Gastrocnemius medialis (tissue), 4 donors: Measurements from ENCODE around the gene ID2. TPM values are rescaled to one million over a fixed set of nuclear protein-coding genes. Genes with fewer than 3 reads are reported as not detected.

Experiments used
- ATAC-seq, 2 donors: fragments of 150-250 bp; one replicate each; pipeline ENCODE4 v1.9.1; 2016
- DNase-seq, 2 donors: peaks; one replicate each; pipeline ENCODE4 v3.0.0-alpha.2; 2019
- H3K27ac ChIP-seq, 4 donors: fragments of 200-600 bp; sonication (generic); 1 replicate in 1 of 4; 2 replicates in 3 of 4; pipeline ENCODE4 v1.5.1; 2016 to 2018; ENCODE audit warnings: mild to moderate bottlenecking in 2 of 4, moderate library complexity in 1 of 4
- H3K27me3 ChIP-seq, 3 donors: fragments of 200-600 bp; sonication (generic) in 2 of 3; 1 replicate in 1 of 3; 2 replicates in 2 of 3; pipeline versions ENCODE4 v1.5.1 to v1.6.0; 2016 to 2019; ENCODE audit warnings: mild to moderate bottlenecking in 1 of 3, moderate library complexity in 1 of 3
- H3K36me3 ChIP-seq, 2 donors: fragments of 200-600 bp; sonication (generic) in 1 of 2; one replicate each; pipeline ENCODE4 v1.5.1; 2017 to 2018
- H3K4me1 ChIP-seq, 2 donors: fragments of 200-600 bp; sonication (generic) in 1 of 2; one replicate each; pipeline ENCODE4 v1.5.1; 2016 to 2017; ENCODE audit warnings: mild to moderate bottlenecking in 2 of 2
- H3K4me3 ChIP-seq, 4 donors: fragments of 200-600 bp; sonication (generic) in 3 of 4; 1 replicate in 1 of 4; 2 replicates in 3 of 4; pipeline ENCODE4 v1.5.1; 2016 to 2019; ENCODE audit warnings: mild to moderate bottlenecking in 2 of 4
- H3K9me3 ChIP-seq, 3 donors: fragments of 200-600 bp; sonication (generic) in 2 of 3; 1 replicate in 1 of 3; 2 replicates in 2 of 3; pipeline ENCODE4 v1.5.1; 2016 to 2019
- POLR2A ChIP-seq, 2 donors: fragments of 450-650 bp; IDR thresholded peaks; one replicate each; pipeline ENCODE4 v1.6.1; 2017; ENCODE audit warnings: antibody characterized with exemption in 2 of 2, mild to moderate bottlenecking in 2 of 2, moderate library complexity in 2 of 2
- in situ Hi-C, 4 donors: fragments of 200-750 bp; cut with MboI; loops; one replicate each; pipeline versions ENCODE4 v1.15.0 to v1.8.0; 2017; ENCODE audit warnings: low sequenced_read_pairs in 4 of 4
- intact Hi-C: fragments of 100-400 bp; cut with DNase I; formaldehyde crosslinking; loops from one replicate; pipeline ENCODE4 v1.15.1; 2023; ENCODE audit warnings: low total_unique reads
- total RNA-seq, 4 donors: library from RNA; depleted of rRNA; stranded (reverse); fragments of >200 nt; gene quantifications; one replicate each; pipeline versions ENCODE4 v1.1.0 to v1.2.3, GENCODE V29; 2016
- TF ChIP-seq, protein P1 (sequence below), 5 experiments: fragments of 450-650 bp in 3 of 5; fragments of 200-600 bp in 2 of 5; sonication (generic) in 2 of 5; IDR thresholded peaks in 4 of 5; conservative IDR thresholded peaks in 1 of 5; 1 replicate in 4 of 5; 2 replicates in 1 of 5; pipeline ENCODE4 v1.5.1; 2016 to 2019; ENCODE audit warnings: antibody characterized with exemption in 5 of 5, mild to moderate bottlenecking in 3 of 5, moderate library complexity in 3 of 5

Gene ID2
- total RNA-seq, 4 donors from 2014 or later, result 16.6 to 35.9 (median 27.4) TPM

DNA sequence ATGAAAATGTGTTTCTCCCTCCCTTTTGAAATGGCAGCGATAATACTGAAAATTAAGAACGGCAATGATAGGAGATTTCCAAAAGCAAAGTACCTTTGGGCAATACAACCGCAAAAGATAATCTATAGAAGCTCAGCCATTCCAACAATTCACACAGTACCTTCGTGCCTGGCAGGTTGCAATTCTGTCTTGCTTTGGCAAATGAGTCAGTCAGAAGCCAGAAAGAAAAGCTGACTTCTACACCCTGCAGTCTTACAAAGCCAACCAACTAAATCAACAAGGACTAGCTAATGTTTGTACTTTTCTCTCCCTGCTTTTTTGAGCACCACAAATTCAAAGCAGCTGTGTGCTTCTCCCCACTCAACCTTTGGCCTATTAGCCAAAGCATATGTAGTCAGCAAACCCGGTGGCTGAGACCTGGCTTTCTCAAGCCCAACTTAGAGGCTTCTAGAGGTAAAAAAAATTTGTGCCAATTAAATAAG, 25.7 kb upstream of the ID2 start:
- no peak for TF ChIP-seq POLR2A (IDR thresholded peaks at IDR 0.05)
- TF ChIP-seq, protein P1, sequence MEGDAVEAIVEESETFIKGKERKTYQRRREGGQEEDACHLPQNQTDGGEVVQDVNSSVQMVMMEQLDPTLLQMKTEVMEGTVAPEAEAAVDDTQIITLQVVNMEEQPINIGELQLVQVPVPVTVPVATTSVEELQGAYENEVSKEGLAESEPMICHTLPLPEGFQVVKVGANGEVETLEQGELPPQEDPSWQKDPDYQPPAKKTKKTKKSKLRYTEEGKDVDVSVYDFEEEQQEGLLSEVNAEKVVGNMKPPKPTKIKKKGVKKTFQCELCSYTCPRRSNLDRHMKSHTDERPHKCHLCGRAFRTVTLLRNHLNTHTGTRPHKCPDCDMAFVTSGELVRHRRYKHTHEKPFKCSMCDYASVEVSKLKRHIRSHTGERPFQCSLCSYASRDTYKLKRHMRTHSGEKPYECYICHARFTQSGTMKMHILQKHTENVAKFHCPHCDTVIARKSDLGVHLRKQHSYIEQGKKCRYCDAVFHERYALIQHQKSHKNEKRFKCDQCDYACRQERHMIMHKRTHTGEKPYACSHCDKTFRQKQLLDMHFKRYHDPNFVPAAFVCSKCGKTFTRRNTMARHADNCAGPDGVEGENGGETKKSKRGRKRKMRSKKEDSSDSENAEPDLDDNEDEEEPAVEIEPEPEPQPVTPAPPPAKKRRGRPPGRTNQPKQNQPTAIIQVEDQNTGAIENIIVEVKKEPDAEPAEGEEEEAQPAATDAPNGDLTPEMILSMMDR (IDR thresholded peaks at IDR 0.05 in 4 of 5, conservative IDR thresholded peaks at IDR 0.05 in 1 of 5), result no peak
- Histone ChIP-seq H3K9me3 (no peaks in the 10 kb centered on the region), H3K27me3 (no peaks in the 10 kb centered on the region), H3K36me3 (no peaks in the 10 kb centered on the region), H3K27ac (no peak overlapping the region), H3K4me3 (no peak overlapping the region), H3K4me1 (peaks cover 4 to 13% of the 10 kb centered on the region in 2 donors)
- ATAC-seq (no peak), DNase-seq (no peak)
- in situ Hi-C loops, result no loop called here
- intact Hi-C loops, result no loop called here

DNA sequence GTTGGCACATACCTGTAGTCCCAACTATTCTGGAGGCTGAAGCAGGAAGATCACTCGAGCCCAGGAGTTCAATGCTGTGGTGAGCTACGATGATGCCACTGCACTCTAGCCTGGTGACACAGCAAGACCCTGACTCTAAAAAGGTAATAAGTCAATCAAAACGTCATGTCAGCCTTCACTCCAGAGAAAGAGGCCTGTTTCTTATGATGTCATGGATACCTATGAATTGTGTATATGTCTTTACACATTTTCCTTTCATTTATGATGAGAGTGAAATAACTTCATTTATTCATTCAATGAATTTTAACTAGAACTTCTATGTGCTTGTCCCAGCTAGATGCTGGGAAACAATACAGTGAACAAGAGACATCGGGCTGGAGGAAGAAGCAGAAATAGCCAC, 25.0 kb upstream of the ID2 start:
- H3K4me1 ChIP-seq, result peaks cover 4 to 13% of the 10 kb centered on the region in 2 donors
- in situ Hi-C loops (no loop called here), intact Hi-C loops (no loop called here)
- DNase-seq (no peak), ATAC-seq (no peak)
- TF ChIP-seq, protein P1 (IDR thresholded peaks at IDR 0.05 in 4 of 5, conservative IDR thresholded peaks at IDR 0.05 in 1 of 5), result no peak
- no peak for TF ChIP-seq POLR2A (IDR thresholded peaks at IDR 0.05)
- no peaks in the 10 kb centered on the region for H3K36me3 ChIP-seq
- no peak overlapping the region for H3K4me3 ChIP-seq
- H3K27ac ChIP-seq, result no peak overlapping the region
- H3K9me3 ChIP-seq, result no peaks in the 10 kb centered on the region
- no peaks in the 10 kb centered on the region for H3K27me3 ChIP-seq

DNA sequence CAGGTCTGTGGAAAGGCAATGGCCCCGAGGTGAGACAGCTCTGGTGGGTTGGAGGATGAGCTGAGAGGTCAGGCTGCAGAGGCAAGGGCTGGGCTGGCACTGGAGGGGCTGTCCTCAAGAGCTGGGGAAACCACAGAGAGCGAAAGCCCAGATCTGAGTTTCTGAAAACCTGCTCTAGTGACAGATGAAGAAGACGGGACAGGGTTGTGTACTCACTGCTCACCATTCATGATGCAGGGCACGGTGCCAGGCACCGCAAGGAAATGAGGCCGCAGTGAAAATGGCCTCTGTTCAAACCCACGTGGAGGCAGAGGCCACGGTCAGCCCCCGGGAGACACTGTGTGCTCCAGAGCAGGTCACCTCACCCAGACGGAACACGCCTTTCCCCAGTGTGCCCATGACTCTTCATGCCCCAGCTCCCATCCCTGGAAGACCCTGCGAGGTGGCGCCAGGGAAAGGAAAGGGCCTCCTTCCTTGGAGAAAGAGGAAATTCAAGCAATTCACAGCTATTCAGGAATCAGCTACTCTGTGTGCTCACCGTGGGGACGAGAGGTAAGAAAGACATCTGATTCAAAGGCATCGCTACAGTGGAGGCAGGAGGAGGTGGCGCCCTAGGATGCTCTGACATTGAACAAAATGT, 24.3 kb upstream of the ID2 start:
- no peaks in the 10 kb centered on the region for H3K27me3 ChIP-seq
- H3K9me3 ChIP-seq, result no peaks in the 10 kb centered on the region
- TF ChIP-seq, protein P1 (IDR thresholded peaks at IDR 0.05 in 4 of 5, conservative IDR thresholded peaks at IDR 0.05 in 1 of 5), result no peak
- no peak for TF ChIP-seq POLR2A (IDR thresholded peaks at IDR 0.05)
- in situ Hi-C loops (no loop called here), intact Hi-C loops (no loop called here)
- H3K27ac ChIP-seq, result no peak overlapping the region
- no peak for ATAC-seq
- no peaks in the 10 kb centered on the region for H3K36me3 ChIP-seq
- DNase-seq, result peak in 1 of 2 donors; percentile 2
- H3K4me1 ChIP-seq, result peaks cover 4 to 13% of the 10 kb centered on the region in 2 donors
- H3K4me3 ChIP-seq, result no peak overlapping the region

DNA sequence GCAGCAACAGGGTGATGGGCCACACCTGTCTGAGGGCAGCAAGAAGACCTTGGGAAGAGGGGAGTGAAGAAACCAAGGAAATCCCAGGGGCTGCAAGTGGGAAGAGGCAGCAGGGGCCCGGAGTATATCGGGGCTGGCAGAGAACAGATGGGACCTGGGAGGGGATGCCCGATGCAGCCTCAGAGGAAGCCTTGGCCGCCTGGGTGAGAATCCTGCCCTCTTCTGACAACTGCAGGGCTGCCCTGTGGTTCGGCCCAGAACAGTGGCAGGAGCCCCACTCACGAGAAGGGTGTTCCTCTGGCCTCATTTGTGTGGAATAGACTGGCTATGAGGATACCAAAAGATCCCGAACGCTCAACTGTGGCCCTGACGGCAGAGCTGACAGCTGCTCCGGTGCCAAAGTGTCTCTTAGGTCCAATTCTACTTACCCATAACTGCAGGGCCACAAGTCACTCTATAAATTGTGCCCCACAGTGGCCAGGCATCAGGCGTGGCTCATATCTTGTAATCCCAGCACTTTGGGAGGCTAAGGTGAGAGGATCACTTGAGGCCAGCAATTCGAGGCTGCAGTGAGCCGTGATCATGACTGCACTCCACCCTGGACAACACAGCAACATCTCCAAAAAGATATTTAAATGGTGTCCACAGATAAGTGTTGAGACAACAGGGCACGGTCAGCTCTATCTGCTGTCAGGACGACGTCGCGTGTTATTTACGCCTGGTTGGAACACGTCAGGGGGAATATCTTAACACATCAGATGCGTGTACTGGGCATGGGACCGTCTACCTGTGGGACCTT, 23.6 kb upstream of the ID2 start:
- intact Hi-C loops, result no loop called here

More for the DNA sequence above, 23.6 kb upstream of the ID2 start:
- DNase-seq (no peak), ATAC-seq (no peak)
- H3K36me3 ChIP-seq, result no peaks in the 10 kb centered on the region
- H3K27ac ChIP-seq, result no peak overlapping the region
- H3K27me3 ChIP-seq, result no peaks in the 10 kb centered on the region
- TF ChIP-seq POLR2A (IDR thresholded peaks at IDR 0.05), result no peak
- TF ChIP-seq, protein P1 (IDR thresholded peaks at IDR 0.05 in 4 of 5, conservative IDR thresholded peaks at IDR 0.05 in 1 of 5), result no peak
- no peaks in the 10 kb centered on the region for H3K9me3 ChIP-seq
- no peak overlapping the region for H3K4me3 ChIP-seq
- peaks cover 4 to 13% of the 10 kb centered on the region in 2 donors for H3K4me1 ChIP-seq
- in situ Hi-C loops, result no loop called here
